Neutrophil (primary cell): ENCODE measurements around the gene WHAMM.

Experiments
- H3K27ac ChIP-seq: fragments of 200-600 bp; sonication (generic); 2 replicates; pipeline ENCODE4 v1.5.1; 2016; ENCODE audit warnings: mild to moderate bottlenecking, moderate library complexity
- H3K27me3 ChIP-seq: fragments of 200-600 bp; sonication (generic); 2 replicates; pipeline ENCODE4 v1.6.0; 2016; ENCODE audit warnings: mild to moderate bottlenecking
- H3K36me3 ChIP-seq: fragments of 200-600 bp; sonication (generic); 2 replicates; pipeline ENCODE4 v1.5.1; 2017
- H3K4me1 ChIP-seq, 2 experiments: fragments of 200-600 bp in 1 of 2; sonication (generic) in 1 of 2; 1 replicate in 1 of 2; 2 replicates in 1 of 2; pipeline versions ENCODE4 v1.5.1 to v1.6.1; 2013 to 2016; ENCODE audit warnings: low read depth in 1 of 2, low read length in 1 of 2, mild to moderate bottlenecking in 1 of 2, moderate library complexity in 1 of 2; ENCODE audit not compliant: control insufficient read depth in 1 of 2, insufficient read depth in 1 of 2
- H3K4me3 ChIP-seq, 2 experiments: fragments of 200-600 bp in 1 of 2; sonication (generic) in 1 of 2; 1 replicate in 1 of 2; 2 replicates in 1 of 2; pipeline ENCODE4 v1.5.1; 2013 to 2016; ENCODE audit warnings: low read depth in 1 of 2, low read length in 1 of 2, mild to moderate bottlenecking in 1 of 2, moderate library complexity in 1 of 2
- H3K9me3 ChIP-seq: fragments of 200-600 bp; sonication (generic); 2 replicates; pipeline ENCODE4 v1.5.1; 2016
- TF ChIP-seq, protein P1 (sequence below): fragments of 200-600 bp; sonication (generic); IDR thresholded peaks from 2 replicates; pipeline ENCODE4 v1.5.1; 2016; ENCODE audit warnings: antibody characterized with exemption

Gene WHAMM

DNA sequence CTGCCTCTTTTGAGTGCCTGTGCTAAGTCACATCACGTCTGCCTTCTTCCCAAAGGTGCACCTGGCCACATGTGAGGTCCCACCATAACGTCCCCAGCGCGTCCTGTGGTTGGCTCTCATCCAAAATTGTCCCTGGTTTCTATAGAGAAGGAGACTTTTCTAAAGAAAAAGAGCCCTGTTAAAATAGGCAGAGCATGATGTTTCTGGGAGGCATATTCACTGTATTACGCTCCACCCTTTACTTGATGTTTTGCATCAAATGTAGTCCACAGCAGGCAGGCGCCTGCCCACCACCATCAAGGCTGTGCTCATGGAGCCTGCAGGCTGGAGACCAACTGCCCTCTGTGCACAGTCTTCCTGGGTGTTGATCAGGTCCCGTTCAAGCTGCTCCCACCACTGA is 36.3 kb downstream of the WHAMM start:
- Histone ChIP-seq H3K4me3 (no peak overlapping the region), H3K27ac (no peak overlapping the region), H3K9me3 (no peaks in the 10 kb centered on the region), H3K4me1 (peaks cover 17 to 20% of the 10 kb centered on the region in 2 experiments), H3K36me3 (no peaks in the 10 kb centered on the region), H3K27me3 (no peaks in the 10 kb centered on the region)
- TF ChIP-seq, protein P1, sequence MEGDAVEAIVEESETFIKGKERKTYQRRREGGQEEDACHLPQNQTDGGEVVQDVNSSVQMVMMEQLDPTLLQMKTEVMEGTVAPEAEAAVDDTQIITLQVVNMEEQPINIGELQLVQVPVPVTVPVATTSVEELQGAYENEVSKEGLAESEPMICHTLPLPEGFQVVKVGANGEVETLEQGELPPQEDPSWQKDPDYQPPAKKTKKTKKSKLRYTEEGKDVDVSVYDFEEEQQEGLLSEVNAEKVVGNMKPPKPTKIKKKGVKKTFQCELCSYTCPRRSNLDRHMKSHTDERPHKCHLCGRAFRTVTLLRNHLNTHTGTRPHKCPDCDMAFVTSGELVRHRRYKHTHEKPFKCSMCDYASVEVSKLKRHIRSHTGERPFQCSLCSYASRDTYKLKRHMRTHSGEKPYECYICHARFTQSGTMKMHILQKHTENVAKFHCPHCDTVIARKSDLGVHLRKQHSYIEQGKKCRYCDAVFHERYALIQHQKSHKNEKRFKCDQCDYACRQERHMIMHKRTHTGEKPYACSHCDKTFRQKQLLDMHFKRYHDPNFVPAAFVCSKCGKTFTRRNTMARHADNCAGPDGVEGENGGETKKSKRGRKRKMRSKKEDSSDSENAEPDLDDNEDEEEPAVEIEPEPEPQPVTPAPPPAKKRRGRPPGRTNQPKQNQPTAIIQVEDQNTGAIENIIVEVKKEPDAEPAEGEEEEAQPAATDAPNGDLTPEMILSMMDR = no peak

DNA sequence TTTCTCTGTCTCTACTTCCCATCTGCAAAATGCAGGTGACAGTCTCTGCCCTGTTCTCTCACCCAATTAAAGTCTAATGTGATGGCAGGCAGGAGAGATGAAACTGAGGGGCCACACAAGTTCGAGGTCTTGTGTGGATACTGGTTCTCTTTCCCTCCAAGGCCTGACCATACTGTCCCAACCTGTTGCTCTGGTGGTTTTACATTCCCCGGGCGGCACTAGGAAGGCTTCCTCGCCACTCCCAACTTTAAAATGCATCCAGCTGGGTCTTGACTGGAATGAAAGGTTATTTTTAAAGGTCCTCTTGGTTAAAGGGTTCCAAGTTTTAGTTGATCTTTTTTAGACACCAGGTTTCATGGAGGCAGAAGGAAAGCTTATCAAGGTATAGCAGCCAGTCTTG is 37.2 kb downstream of the WHAMM start:
- H3K4me1 ChIP-seq = peaks cover 17 to 20% of the 10 kb centered on the region in 2 experiments
- no peak overlapping the region for H3K27ac ChIP-seq
- TF ChIP-seq, protein P1 = no peak
- no peaks in the 10 kb centered on the region for H3K9me3 ChIP-seq
- no peaks in the 10 kb centered on the region for H3K36me3 ChIP-seq
- no peak overlapping the region for H3K4me3 ChIP-seq
- H3K27me3 ChIP-seq = no peaks in the 10 kb centered on the region

DNA sequence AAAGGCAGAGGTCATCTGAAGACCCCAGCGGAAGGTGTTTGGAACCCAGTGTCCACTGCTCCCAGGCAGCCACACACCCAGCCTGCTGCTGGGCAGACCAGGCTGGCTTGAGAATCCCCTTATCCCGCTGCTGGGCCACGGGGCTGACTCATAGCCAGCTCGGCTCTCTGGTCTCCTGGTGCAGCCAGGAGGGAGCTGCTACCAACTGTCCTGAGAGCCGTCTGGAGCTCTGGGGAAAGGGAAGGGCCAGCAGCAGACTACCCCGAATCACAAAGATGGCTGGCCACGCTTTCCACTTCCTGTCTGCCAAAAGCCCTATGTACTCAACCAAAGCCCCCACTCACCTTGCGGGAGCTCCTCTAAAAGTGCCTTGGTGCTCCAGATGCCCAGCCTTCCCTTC is 38.3 kb downstream of the WHAMM start:
- peaks cover 17 to 22% of the 10 kb centered on the region in 2 experiments for H3K4me1 ChIP-seq
- no peaks in the 10 kb centered on the region for H3K36me3 ChIP-seq
- TF ChIP-seq, protein P1 = no peak
- H3K27me3 ChIP-seq = no peaks in the 10 kb centered on the region
- no peak overlapping the region for H3K4me3 ChIP-seq
- no peaks in the 10 kb centered on the region for H3K9me3 ChIP-seq
- no peak overlapping the region for H3K27ac ChIP-seq

DNA sequence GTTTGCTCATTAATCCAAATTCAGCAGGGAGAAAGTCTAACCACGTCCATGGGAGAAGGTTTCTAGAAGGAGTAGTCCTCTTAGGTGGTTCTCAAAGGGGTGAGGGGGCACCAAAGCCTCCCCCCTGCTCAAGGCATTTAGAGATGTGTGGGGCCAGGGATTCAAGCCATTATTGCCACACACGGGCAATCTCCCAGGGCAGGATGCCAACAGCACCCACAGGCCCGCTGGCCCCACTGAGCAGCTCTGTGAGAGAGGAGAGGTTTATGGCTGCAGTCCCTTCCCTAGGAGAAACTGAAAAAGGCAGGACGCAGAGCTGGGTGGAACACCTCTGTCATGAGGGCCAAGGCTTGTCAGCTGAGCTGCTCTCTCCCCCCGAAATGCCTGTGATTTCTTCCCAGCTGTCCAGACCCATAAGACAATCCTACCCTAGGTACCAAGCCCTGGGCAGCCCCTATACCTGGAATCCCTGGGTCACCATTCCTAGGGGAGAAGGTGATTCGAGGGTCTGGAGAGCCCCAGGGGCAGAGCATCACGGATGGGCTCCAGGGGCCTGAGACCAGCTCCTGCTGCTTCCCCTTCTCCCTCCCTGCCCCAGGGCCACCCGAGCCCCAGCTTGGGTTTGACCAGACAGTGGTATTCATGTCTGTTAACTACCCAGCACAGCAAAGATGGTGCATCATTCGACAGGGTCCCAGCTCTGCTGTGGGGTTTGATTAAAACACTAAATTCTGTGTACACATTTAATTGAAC is 39.0 kb downstream of the WHAMM start:
- TF ChIP-seq, protein P1 = no peak
- H3K36me3 ChIP-seq = no peaks in the 10 kb centered on the region

DNA sequence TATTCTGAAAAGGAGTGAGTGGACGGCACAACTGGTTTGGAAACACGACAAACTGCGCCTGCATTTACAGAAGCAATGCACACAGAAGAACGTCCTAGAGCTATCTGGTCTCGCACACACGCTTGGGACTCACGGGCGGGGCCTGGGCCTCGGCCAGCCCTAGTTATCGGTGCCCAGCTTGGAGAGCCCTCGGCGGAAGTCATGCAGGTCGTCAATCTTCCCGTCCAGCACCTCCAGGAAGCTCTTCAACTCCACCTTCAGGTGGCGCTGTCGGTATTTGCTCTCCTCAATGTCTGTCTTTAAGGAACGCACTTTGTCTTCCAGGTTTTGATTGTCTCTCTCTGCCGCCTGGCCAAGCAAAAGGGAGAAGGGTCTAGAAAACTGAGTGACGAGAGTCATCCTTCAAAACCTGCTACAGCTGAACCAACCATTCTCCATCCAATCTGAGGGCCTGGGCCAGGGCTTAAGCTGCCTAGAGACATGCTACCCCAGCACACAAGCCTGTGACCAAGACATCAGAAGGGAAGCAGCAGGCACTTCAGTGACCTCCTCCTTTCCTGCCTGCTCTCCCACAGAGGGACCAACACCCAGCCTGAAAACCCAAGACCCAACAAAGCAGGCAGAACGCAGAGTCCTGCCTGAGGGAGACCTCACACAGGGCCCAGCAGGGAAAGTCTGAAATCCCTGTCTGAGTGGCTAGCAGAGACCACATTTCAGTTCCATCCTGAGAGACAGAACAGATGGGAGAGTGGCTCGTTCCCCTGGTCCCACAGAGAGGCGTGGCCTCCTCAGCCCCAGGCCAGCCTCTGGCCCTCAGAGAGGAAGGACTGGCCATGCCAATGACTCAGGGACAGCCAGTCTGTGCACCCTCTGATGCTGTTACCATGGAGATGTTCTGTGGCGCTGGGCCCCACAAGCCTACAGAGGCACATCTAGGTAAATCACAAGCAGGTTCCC is 40.4 kb downstream of the WHAMM start:
- TF ChIP-seq, protein P1 = peak; percentile 55
- H3K36me3 ChIP-seq = no peaks in the 10 kb centered on the region
- no peaks in the 10 kb centered on the region for H3K9me3 ChIP-seq
- H3K27me3 ChIP-seq = no peaks in the 10 kb centered on the region
- peak overlapping the region; percentile 33 for H3K27ac ChIP-seq
- peak overlapping the region in 1 of 2 experiments; percentile 23 for H3K4me3 ChIP-seq
- H3K4me1 ChIP-seq = peaks cover 13 to 23% of the 10 kb centered on the region in 2 experiments

More for the DNA sequence above, 39.0 kb downstream of the WHAMM start:
- H3K27me3 ChIP-seq = no peaks in the 10 kb centered on the region
- peaks cover 17 to 27% of the 10 kb centered on the region in 2 experiments for H3K4me1 ChIP-seq
- H3K4me3 ChIP-seq = no peak overlapping the region
- H3K27ac ChIP-seq = no peak overlapping the region
- H3K9me3 ChIP-seq = no peaks in the 10 kb centered on the region
